DND-41 (cell line): ENCODE measurements around the gene CD99L2.

Experiments used
- CTCF ChIP-seq: IDR thresholded peaks from 2 replicates; pipeline ENCODE4 v1.5.1; 2012; ENCODE audit warnings: borderline replicate concordance, low read length, moderate library complexity, mild to moderate bottlenecking; ENCODE audit not compliant: poor library complexity, severe bottlenecking; ENCODE audit errors: extremely low read depth
- EZH2 ChIP-seq: IDR thresholded peaks from 3 replicates; pipeline ENCODE4 v1.6.1; 2012; ENCODE audit warnings: borderline replicate concordance, low read depth, mild to moderate bottlenecking, moderate library complexity, low read length, inconsistent platforms; ENCODE audit not compliant: severe bottlenecking

- TF ChIP-seq CTCF (no peak), EZH2 (no peak)
Measured at GRCh38 chrX:150773634-150774033, 124.8 kb downstream of the CD99L2 start.
